RWPE1 (cell line): ENCODE results near the gene FMO4.

Experiments used
- CTCF ChIA-PET: fragments of 350-600 bp; sonication (Branson Sonifier 250); formaldehyde crosslinking; extraction: SDS; loops from one replicate; lab custom pipeline; 2021; lab: Yijun Ruan, JAX
- POLR2A ChIA-PET: fragments of 400-600 bp; formaldehyde crosslinking; extraction: SDS; loops from one replicate; lab custom pipeline; 2020; ENCODE audit warnings: antibody characterized with exemption; ENCODE audit not compliant: low non-redundant PET; lab: Yijun Ruan, JAX
- DNase-seq: peaks from one replicate; pipeline ENCODE4 v3.0.0; 2012; ENCODE audit warnings: low spot score
- H3K27ac ChIP-seq: fragments of 450-650 bp; 2 replicates; pipeline ENCODE4 v1.5.1; 2017
- TF ChIP-seq, protein P1 (sequence below): fragments of 450-650 bp; conservative IDR thresholded peaks from 2 replicates; pipeline ENCODE4 v1.5.1; 2017; ENCODE audit warnings: low read depth, mild to moderate bottlenecking

Gene FMO4

DNA sequence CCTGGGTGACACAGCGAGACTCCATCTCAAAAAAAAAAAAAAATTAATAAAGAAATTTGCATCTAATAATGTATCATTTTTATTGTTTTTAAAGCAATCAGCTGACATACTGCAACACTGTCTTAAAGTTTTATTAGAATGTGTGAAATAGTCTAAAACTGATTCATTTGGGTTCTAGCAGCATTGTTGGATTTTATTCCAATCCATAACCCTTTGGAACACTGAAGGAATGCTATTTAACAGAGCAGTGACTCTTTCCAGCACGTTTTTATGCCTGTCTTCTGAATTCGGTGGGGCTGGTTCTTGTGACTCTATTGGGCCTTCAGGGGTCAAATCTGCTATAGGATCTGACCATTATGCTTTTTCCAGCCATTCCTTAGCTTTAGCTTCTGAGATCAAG lies 18.2 kb upstream of the FMO4 start:
- ChIA-PET POLR2A (no interaction called here), CTCF (no interaction called here)
- DNase-seq: no peak

GRCh38 chr1:171296897-171297296 lies 17.1 kb upstream of the FMO4 start:
- ChIA-PET CTCF (interaction anchor here (1.3 kb wide), 1 partner anchor 17 kb away, joined by 4 read pairs; the partner anchor contains the start of gene FMO4), POLR2A (no interaction called here)
- H3K27ac ChIP-seq: no peak overlapping the region
- TF ChIP-seq, protein P1, sequence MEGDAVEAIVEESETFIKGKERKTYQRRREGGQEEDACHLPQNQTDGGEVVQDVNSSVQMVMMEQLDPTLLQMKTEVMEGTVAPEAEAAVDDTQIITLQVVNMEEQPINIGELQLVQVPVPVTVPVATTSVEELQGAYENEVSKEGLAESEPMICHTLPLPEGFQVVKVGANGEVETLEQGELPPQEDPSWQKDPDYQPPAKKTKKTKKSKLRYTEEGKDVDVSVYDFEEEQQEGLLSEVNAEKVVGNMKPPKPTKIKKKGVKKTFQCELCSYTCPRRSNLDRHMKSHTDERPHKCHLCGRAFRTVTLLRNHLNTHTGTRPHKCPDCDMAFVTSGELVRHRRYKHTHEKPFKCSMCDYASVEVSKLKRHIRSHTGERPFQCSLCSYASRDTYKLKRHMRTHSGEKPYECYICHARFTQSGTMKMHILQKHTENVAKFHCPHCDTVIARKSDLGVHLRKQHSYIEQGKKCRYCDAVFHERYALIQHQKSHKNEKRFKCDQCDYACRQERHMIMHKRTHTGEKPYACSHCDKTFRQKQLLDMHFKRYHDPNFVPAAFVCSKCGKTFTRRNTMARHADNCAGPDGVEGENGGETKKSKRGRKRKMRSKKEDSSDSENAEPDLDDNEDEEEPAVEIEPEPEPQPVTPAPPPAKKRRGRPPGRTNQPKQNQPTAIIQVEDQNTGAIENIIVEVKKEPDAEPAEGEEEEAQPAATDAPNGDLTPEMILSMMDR: no peak
- no peak for DNase-seq

More for the DNA sequence above, 18.2 kb upstream of the FMO4 start:
- TF ChIP-seq, protein P1: no peak
- H3K27ac ChIP-seq: no peak overlapping the region

GRCh38 chr1:171298696-171299095 lies 15.3 kb upstream of the FMO4 start:
- TF ChIP-seq, protein P1: no peak
- DNase-seq: no peak
- H3K27ac ChIP-seq: no peak overlapping the region
- ChIA-PET POLR2A (no interaction called here), CTCF (no interaction called here)

DNA sequence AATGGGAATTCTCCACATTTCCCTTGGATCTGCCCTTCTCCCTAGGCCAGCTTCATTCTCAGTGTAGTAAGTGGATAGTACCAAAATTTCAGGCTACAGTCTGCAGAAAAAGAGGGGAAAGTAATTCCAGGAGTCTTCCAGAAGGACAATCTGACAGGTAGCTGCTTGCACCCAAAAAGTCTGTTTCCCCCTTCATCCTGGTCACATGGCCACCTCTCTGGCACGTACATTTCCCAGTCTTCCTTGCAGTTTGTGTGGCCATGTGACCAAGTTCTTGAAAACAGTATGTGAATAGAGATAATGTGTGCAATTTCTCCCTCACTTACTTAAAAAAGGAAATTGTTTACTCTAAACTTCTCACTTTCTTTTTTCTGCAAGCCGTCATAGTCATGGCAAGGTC lies 14.6 kb upstream of the FMO4 start:
- ChIA-PET POLR2A (no interaction called here), CTCF (no interaction called here)
- H3K27ac ChIP-seq: no peak overlapping the region

DNA sequence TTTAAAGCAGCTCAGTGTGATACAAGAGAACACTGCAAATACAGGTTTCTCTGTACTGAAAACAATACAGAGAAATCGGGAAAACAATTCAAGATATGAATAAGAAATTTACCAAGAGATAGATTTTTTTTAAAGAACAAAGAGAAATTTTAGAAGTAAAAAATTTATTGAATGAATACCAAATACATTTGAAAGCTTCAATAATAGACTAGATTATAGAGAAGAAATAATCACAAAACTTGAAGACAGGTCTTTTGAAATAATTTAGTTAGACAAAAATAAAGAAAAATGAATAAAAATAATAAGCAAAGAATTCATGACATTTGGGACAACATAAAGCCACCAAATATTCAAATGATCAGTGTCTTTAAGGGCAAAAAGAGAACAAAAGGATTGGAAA lies 13.6 kb upstream of the FMO4 start:
- CTCF ChIA-PET: interaction anchor here (0.6 to 0.7 kb wide), 5 partner anchors 15 to 519 kb away, joined by 3 to 9 read pairs (median 3); no protein-coding TSS in a partner anchor

More for the DNA sequence above, 14.6 kb upstream of the FMO4 start:
- no peak for DNase-seq
- TF ChIP-seq, protein P1: no peak

DNA sequence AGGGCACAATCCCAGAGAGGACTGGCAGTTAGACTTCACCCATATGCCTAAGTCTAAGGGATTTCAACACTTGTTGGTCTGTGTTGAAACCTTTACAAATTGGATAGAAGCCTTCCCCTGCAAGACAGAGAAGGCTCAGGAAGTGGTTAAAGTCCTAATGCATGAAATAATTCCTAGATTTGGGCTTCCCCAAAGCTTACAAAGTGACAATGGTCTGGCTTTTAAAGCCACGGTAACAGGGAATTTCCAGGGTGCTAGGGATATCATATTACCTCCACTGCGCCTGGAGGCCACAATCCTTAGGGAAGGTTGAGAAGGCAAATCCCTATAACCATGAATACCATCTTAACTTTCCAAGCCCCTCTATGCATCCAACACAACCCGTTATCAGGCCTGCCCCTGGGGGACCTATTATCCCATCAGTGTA lies 3.3 kb upstream of the FMO4 start:
- CTCF ChIA-PET: no interaction called here
- no peak for DNase-seq
- TF ChIP-seq, protein P1: no peak
- POLR2A ChIA-PET: no interaction called here
- no peak overlapping the region for H3K27ac ChIP-seq

More for the DNA sequence above, 13.6 kb upstream of the FMO4 start:
- POLR2A ChIA-PET: no interaction called here
- no peak overlapping the region for H3K27ac ChIP-seq
- no peak for DNase-seq
- TF ChIP-seq, protein P1: no peak
